Stomach (tissue), 4 donors: Measurements from ENCODE around the gene CD8B2.
"Not testable (repeated sequence)": the region's sequence is repeated elsewhere in the genome, so short reads cannot be mapped to it uniquely, and the experiment has no call there.

Source experiments
- CTCF ChIP-seq, 7 experiments: fragments of 450-650 bp in 4 of 7; fragments of 200-600 bp in 3 of 7; sonication (generic) in 3 of 7; IDR thresholded peaks; one replicate each; pipeline ENCODE4 v1.5.1; 2016 to 2019; ENCODE audit warnings: antibody characterized with exemption in 7 of 7, control low read depth in 2 of 7, mild to moderate bottlenecking in 1 of 7
- POLR2A ChIP-seq, 4 donors: fragments of 450-650 bp; IDR thresholded peaks; one replicate each; pipeline ENCODE4 v1.6.1; 2016; ENCODE audit warnings: antibody characterized with exemption in 4 of 4, control low read depth in 2 of 4, mild to moderate bottlenecking in 1 of 4, moderate library complexity in 1 of 4

DNA sequence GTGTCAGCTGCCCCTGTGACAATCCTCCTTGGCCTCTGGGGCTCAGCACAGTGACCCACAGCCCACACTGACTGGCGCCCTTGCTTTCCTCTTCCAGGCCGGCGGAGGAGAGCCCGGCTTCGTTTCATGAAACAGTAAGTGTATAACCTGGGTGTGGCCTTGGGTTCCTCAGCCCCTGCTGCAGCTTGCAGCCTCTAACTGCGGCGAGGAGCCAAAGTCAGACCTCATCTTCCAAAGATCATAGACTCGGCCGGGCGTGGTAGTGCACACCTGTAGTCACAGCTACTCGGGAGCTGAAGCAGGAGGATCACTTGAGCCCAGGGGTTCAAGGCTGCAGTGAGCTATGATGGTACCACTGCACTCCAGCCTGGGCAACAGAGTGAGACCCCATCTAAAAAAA is 17.0 kb downstream of the CD8B2 start:
- not testable (repeated sequence) for TF ChIP-seq CTCF, POLR2A (IDR thresholded peaks at IDR 0.05)
